ENCODE data around the gene LHX8.
"Not testable (repeated sequence)": the region's sequence is repeated elsewhere in the genome, so short reads cannot be mapped to it uniquely, and the experiment has no call there.

The LHX8 gene

GRCh38 chr1:75170011-75170410 is 35.8 kb downstream of the LHX8 start:
- Mint-ChIP-seq H3K4me3 (no peak overlapping the region), H3K9me3 (peaks cover 5% of the 10 kb centered on the region), H3K27ac (no peak overlapping the region), H3K4me1 (no peaks in the 10 kb centered on the region), H3K36me3 (no peaks in the 10 kb centered on the region), H3K27me3 (peaks cover 2% of the 10 kb centered on the region)

- H3K4me3 Mint-ChIP-seq = no peak overlapping the region
- H3K27ac Mint-ChIP-seq = no peak overlapping the region
- H3K9me3 Mint-ChIP-seq = no peaks in the 10 kb centered on the region
- H3K4me1 Mint-ChIP-seq = no peaks in the 10 kb centered on the region
- no peaks in the 10 kb centered on the region for H3K36me3 Mint-ChIP-seq
- H3K27me3 Mint-ChIP-seq = peaks cover 1% of the 10 kb centered on the region
These were observed 36.8 kb downstream of the LHX8 start for GRCh38 chr1:75170981-75171380.

- Mint-ChIP-seq H3K9me3 (no peaks in the 10 kb centered on the region), H3K27me3 (peaks cover 1% of the 10 kb centered on the region), H3K36me3 (no peaks in the 10 kb centered on the region), H3K4me1 (no peaks in the 10 kb centered on the region), H3K4me3 (no peak overlapping the region), H3K27ac (no peak overlapping the region)
These were observed 37.7 kb downstream of the LHX8 start for GRCh38 chr1:75171876-75172275.

- Mint-ChIP-seq H3K4me3 (no peak overlapping the region), H3K27ac (no peak overlapping the region), H3K27me3 (no peaks in the 10 kb centered on the region), H3K4me1 (no peaks in the 10 kb centered on the region), H3K9me3 (peaks cover 5% of the 10 kb centered on the region), H3K36me3 (no peaks in the 10 kb centered on the region)
These were observed 38.4 kb downstream of the LHX8 start for GRCh38 chr1:75172556-75172955.

- peaks cover 2% of the 10 kb centered on the region for H3K27me3 Mint-ChIP-seq
- no peak overlapping the region for H3K27ac Mint-ChIP-seq
- no peaks in the 10 kb centered on the region for H3K36me3 Mint-ChIP-seq
- peaks cover 11% of the 10 kb centered on the region for H3K9me3 Mint-ChIP-seq
- no peak overlapping the region for H3K4me3 Mint-ChIP-seq
- no peaks in the 10 kb centered on the region for H3K4me1 Mint-ChIP-seq
These were observed 40.0 kb downstream of the LHX8 start for GRCh38 chr1:75174031-75174760.

- not testable (repeated sequence) for H3K36me3 Mint-ChIP-seq, H3K4me3 Mint-ChIP-seq, H3K27ac Mint-ChIP-seq, H3K27me3 Mint-ChIP-seq, H3K4me1 Mint-ChIP-seq
- peaks cover 17% of the 10 kb centered on the region for H3K9me3 Mint-ChIP-seq
These were observed 47.2 kb downstream of the LHX8 start for GRCh38 chr1:75181214-75181955.

- no peak overlapping the region for H3K4me3 Mint-ChIP-seq
- H3K27me3 Mint-ChIP-seq = peaks cover 1% of the 10 kb centered on the region
- no peaks in the 10 kb centered on the region for H3K4me1 Mint-ChIP-seq
- no peaks in the 10 kb centered on the region for H3K9me3 Mint-ChIP-seq
- no peak overlapping the region for H3K27ac Mint-ChIP-seq
- no peaks in the 10 kb centered on the region for H3K36me3 Mint-ChIP-seq
These were observed 54.7 kb downstream of the LHX8 start for GRCh38 chr1:75188892-75189291.

GRCh38 chr1:75198163-75198562 is 64.0 kb downstream of the LHX8 start:
- Mint-ChIP-seq H3K9me3 (no peaks in the 10 kb centered on the region), H3K27me3 (peaks cover 2% of the 10 kb centered on the region), H3K36me3 (no peaks in the 10 kb centered on the region), H3K4me3 (no peak overlapping the region), H3K27ac (no peak overlapping the region), H3K4me1 (no peaks in the 10 kb centered on the region)

- Mint-ChIP-seq H3K4me1 (no peaks in the 10 kb centered on the region), H3K36me3 (no peaks in the 10 kb centered on the region), H3K9me3 (no peaks in the 10 kb centered on the region), H3K27me3 (peaks cover 3% of the 10 kb centered on the region), H3K27ac (no peak overlapping the region), H3K4me3 (no peak overlapping the region)
These were observed 64.6 kb downstream of the LHX8 start for GRCh38 chr1:75198761-75199160.

GRCh38 chr1:75202751-75203150 is 68.6 kb downstream of the LHX8 start:
- H3K27ac Mint-ChIP-seq = no peak overlapping the region
- no peaks in the 10 kb centered on the region for H3K36me3 Mint-ChIP-seq
- H3K4me3 Mint-ChIP-seq = no peak overlapping the region
- H3K27me3 Mint-ChIP-seq = peaks cover 4% of the 10 kb centered on the region
- no peaks in the 10 kb centered on the region for H3K9me3 Mint-ChIP-seq
- no peaks in the 10 kb centered on the region for H3K4me1 Mint-ChIP-seq

- H3K27ac Mint-ChIP-seq = no peak overlapping the region
- no peaks in the 10 kb centered on the region for H3K36me3 Mint-ChIP-seq
- H3K9me3 Mint-ChIP-seq = no peaks in the 10 kb centered on the region
- no peaks in the 10 kb centered on the region for H3K4me1 Mint-ChIP-seq
- H3K27me3 Mint-ChIP-seq = peaks cover 4% of the 10 kb centered on the region
- no peak overlapping the region for H3K4me3 Mint-ChIP-seq
These were observed 69.5 kb downstream of the LHX8 start for GRCh38 chr1:75203415-75204277.

GRCh38 chr1:75208862-75209261 is 74.7 kb downstream of the LHX8 start:
- no peaks in the 10 kb centered on the region for H3K4me1 Mint-ChIP-seq
- no peak overlapping the region for H3K27ac Mint-ChIP-seq
- no peak overlapping the region for H3K4me3 Mint-ChIP-seq
- no peaks in the 10 kb centered on the region for H3K9me3 Mint-ChIP-seq
- no peaks in the 10 kb centered on the region for H3K27me3 Mint-ChIP-seq
- no peaks in the 10 kb centered on the region for H3K36me3 Mint-ChIP-seq

Measured in activated naive CD4-positive, alpha-beta T cell treated with anti-CD3 and anti-CD28 coated beads, Interleukin-2, amount 50 U/mL, for 24 hours (primary cell).